GM13977 (cell line): Measurements from ENCODE around the gene GLRX3.

ENCODE experiments used
- DNase-seq: peaks from one replicate; pipeline ENCODE4 v3.0.0; 2012; ENCODE audit warnings: low spot score
- in situ Hi-C: fragments of 300-500 bp; cut with MboI; formaldehyde crosslinking; loops from one replicate; pipeline ENCODE4 v1.12.0; 2022; ENCODE audit warnings: low sequenced_read_pairs, low pct_unique_long_range_greater_than_20kb, mixed read lengths, inconsistent platforms; ENCODE audit not compliant: unreplicated experiment
- TF ChIP-seq, protein P1 (sequence below): IDR thresholded peaks from 2 replicates; pipeline ENCODE4 v1.5.1; 2012; ENCODE audit warnings: mild to moderate bottlenecking, control low read depth; ENCODE audit not compliant: insufficient read depth; ENCODE audit errors: extremely low read depth, missing control alignments

Gene GLRX3

DNA sequence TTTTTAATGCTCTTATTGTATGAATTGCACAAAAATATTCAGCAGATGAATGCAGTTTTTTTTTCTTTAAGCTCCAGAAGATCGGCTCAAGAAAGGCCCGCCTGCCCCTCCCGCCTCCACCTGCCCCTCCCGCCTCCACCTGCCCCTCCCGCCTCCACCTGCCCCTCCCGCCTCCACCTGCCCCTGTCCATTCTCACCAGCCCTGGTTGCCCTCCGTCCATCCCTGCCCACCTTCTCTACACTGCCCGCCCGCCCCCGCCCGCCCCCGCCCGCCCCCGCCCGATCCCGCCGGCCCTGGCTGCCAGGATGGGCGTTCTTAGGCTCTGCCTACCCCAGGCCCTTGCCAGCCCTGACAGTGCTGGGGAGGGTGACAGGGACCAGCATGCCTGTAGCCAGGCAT lies 67.4 kb downstream of the GLRX3 start:
- TF ChIP-seq, protein P1, sequence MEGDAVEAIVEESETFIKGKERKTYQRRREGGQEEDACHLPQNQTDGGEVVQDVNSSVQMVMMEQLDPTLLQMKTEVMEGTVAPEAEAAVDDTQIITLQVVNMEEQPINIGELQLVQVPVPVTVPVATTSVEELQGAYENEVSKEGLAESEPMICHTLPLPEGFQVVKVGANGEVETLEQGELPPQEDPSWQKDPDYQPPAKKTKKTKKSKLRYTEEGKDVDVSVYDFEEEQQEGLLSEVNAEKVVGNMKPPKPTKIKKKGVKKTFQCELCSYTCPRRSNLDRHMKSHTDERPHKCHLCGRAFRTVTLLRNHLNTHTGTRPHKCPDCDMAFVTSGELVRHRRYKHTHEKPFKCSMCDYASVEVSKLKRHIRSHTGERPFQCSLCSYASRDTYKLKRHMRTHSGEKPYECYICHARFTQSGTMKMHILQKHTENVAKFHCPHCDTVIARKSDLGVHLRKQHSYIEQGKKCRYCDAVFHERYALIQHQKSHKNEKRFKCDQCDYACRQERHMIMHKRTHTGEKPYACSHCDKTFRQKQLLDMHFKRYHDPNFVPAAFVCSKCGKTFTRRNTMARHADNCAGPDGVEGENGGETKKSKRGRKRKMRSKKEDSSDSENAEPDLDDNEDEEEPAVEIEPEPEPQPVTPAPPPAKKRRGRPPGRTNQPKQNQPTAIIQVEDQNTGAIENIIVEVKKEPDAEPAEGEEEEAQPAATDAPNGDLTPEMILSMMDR: no peak
- no peak for DNase-seq
- in situ Hi-C loops: no loop called here

DNA sequence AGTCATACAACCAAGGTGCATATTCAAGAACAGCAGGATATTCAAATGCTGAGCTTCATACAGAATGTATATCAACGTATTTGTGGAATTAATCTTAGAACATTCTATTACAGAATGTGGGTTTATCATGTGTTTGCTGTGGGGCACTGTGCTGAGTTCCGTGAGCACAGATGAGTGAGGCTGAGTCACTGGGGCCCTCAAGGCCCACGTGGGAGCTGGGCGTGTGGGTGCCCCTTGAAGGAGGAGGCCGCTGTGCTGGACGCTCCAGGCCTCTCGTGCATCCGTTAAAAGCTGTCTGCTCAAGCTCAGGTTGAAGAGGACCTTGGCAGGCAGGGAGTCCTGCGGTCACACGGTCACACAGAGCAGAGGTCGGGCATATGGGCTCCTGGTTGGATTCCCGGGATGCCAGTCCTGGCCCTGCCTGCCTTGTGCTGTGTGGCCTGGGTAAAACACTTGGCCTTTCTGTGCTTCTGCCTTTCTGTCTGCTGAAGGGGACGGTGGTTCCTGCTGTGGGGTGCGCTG lies 70.1 kb downstream of the GLRX3 start:
- in situ Hi-C loops: no loop called here
- DNase-seq: no peak
- TF ChIP-seq, protein P1: no peak

DNA sequence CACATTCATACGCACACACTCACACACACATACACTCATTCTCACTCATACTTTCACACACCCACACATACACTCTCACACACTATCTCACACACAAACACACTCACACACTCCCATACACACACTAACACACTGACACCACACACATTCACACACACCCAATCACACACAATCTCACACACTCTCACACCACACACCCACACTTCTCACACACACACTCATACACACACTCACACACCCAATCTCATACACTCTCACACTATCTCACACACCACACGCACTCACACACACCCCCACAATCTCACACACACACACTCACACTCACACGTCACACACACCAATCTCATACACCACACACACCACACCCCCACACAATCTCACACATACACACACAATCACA lies 71.0 kb downstream of the GLRX3 start:
- in situ Hi-C loops: no loop called here
- TF ChIP-seq, protein P1: no peak
- DNase-seq: no peak

DNA sequence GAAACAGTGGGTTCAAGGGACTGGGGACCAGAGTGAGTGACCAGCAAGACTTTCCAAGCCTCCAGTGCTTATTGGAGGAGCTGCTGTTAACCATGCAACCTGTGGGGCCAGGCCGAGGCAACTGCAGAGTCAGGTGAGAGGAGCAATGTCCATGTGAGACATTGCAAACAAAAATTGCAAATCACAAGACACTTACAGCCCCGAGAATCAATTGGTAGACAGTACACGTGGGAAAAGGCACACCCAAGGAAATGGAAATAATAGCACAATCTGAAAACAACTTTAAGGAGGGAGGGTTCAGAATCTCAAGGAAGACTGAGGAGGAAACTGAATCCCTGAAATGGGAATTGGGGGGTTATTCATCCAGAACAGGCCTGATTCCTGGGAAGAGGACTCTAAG lies 72.6 kb downstream of the GLRX3 start:
- in situ Hi-C loops: no loop called here
- DNase-seq: no peak
- TF ChIP-seq, protein P1: no peak

DNA sequence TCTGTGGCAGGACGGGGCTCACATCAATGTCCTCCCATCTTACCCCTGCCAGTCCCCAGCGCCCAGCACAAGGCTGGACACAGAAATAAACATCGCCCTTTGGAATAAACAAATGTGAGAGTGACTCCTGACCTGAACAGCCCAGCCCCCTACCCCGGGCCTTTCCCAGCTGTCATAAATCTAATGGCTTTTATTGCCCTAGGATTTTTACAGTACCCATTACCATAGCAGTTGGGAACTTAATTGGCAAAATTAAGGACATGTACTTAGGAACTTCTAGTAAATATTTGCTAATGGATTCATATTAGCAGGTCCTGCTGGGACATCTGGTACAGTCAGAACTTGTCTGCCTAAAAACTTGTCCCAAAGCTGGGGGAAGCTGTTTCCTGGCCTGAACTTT lies 76.6 kb downstream of the GLRX3 start:
- DNase-seq: no peak

DNA sequence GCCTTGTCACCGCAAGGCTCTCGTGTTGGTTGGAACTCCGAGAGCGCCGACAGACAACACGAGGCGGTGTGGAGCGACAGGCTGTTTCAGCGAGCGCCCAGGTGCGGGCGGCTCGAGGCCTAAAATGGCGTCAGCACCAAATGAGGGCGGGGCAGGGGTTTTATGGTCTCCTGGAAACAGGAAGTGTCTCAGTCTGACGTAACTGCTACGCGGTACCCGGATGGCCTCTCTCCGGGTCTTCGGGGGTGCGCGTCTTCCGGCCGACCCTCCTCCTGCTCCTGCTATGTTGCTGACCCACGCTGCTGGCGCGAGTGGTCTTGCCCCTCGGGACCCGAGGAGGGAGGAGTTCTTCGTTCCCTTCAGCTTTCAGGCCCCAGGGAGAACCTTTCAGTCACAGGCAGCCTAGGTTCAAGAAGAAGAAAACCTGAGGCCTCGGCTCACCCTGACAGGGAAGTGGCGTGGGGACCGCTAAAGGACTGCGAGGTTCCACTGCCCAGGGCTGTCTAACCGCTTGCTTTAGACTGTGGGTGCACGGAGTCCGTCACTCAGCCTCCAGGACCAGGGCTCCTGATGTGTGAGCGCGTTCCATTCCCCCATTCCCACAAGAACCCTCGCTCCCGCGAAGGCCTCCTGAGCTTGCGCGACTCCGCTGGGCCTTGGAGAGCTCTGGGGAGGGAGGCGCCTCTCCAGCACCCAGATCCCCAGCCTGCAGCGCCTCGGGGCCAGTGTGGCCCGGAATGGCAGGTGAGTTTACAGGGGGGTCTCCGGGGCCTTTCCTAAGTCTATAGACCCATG lies 77.3 kb downstream of the GLRX3 start:
- no peak for DNase-seq
- TF ChIP-seq, protein P1: no peak
- in situ Hi-C loops: no loop called here

More for the DNA sequence above, 76.6 kb downstream of the GLRX3 start:
- TF ChIP-seq, protein P1: no peak
- in situ Hi-C loops: no loop called here

DNA sequence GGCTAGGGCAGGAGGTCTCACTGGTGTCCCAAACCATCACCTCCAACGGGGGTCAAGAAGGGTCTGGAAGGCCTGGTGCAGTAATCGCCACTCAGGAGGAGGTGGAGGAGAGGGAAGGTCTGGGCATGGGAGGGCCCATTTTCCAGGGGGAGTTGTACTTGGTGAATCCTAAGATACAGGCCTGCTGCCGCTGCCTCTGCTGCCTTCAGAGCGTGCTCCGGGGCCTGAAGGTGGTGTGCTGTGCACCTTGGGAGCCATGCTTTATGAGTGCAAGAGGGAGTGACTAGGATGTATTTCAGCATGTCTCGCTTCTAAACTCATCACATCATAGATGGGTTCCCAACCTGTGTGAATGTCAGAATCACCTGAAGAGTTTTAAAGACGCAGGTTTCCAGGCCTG lies 78.2 kb downstream of the GLRX3 start:
- TF ChIP-seq, protein P1: no peak
- in situ Hi-C loops: no loop called here
- no peak for DNase-seq
